H9 (cell line): Measurements from ENCODE around the gene NLRP5. TPM values are rescaled to one million over a fixed set of nuclear protein-coding genes. Genes with fewer than 3 reads are reported as not detected.

Source experiments
- DNase-seq: peaks from one replicate; pipeline ENCODE4 v3.0.0-alpha.2; 2017
- H2AFZ ChIP-seq: one replicate; pipeline ENCODE4 v1.6.1; 2013; ENCODE audit warnings: mild to moderate bottlenecking, low read length, control low read depth, moderate library complexity
- H2AK5ac ChIP-seq: 2 replicates; pipeline ENCODE4 v1.6.1; 2013; ENCODE audit warnings: low read length, control low read depth, mixed read lengths; ENCODE audit not compliant: insufficient read length
- H2BK120ac ChIP-seq: one replicate; pipeline ENCODE4 v1.6.1; 2013; ENCODE audit warnings: low read depth, mild to moderate bottlenecking, low read length, control low read depth, inconsistent platforms; ENCODE audit not compliant: poor library complexity, severe bottlenecking
- H2BK12ac ChIP-seq: 2 replicates; pipeline ENCODE4 v1.6.1; 2013; ENCODE audit warnings: low read length, control low read depth, mixed read lengths, low read depth; ENCODE audit not compliant: insufficient read length
- H2BK15ac ChIP-seq: 2 replicates; pipeline ENCODE4 v1.6.1; 2013; ENCODE audit warnings: low read depth, low read length, control low read depth
- H2BK20ac ChIP-seq: one replicate; pipeline ENCODE4 v1.6.1; 2013; ENCODE audit warnings: low read depth, mild to moderate bottlenecking, low read length, control low read depth, inconsistent platforms; ENCODE audit not compliant: poor library complexity, severe bottlenecking
- H2BK5ac ChIP-seq: 2 replicates; pipeline ENCODE4 v1.6.1; 2013; ENCODE audit warnings: low read length, control low read depth, mixed read lengths; ENCODE audit not compliant: insufficient read length
- H3K14ac ChIP-seq: 2 replicates; pipeline ENCODE4 v1.6.1; 2013; ENCODE audit warnings: low read length, control low read depth; ENCODE audit not compliant: insufficient read depth
- H3K18ac ChIP-seq: 2 replicates; pipeline ENCODE4 v1.6.1; 2013; ENCODE audit warnings: low read depth, mild to moderate bottlenecking, mixed read lengths, low read length, control low read depth; ENCODE audit not compliant: insufficient read length
- H3K23ac ChIP-seq: 2 replicates; pipeline ENCODE4 v1.6.1; 2013; ENCODE audit warnings: low read length, control low read depth, mixed read lengths, low read depth; ENCODE audit not compliant: insufficient read length
- H3K23me2 ChIP-seq: 2 replicates; pipeline ENCODE4 v1.6.1; 2013; ENCODE audit warnings: low read depth, mild to moderate bottlenecking, mixed read lengths, low read length, control low read depth; ENCODE audit not compliant: insufficient read length, poor library complexity, severe bottlenecking
- H3K27ac ChIP-seq: 2 replicates; pipeline ENCODE4 v1.5.1; 2013; ENCODE audit warnings: low read length, control low read depth, mixed read lengths, low read depth; ENCODE audit not compliant: insufficient read length
- H3K27me3 ChIP-seq: 2 replicates; pipeline ENCODE4 v1.6.1; 2013; ENCODE audit warnings: low read length, control low read depth, inconsistent platforms; ENCODE audit not compliant: insufficient read depth
- H3K4ac ChIP-seq: 2 replicates; pipeline ENCODE4 v1.6.1; 2013; ENCODE audit warnings: low read depth, mild to moderate bottlenecking, control low read depth, inconsistent platforms, low read length, moderate library complexity
- H3K4me1 ChIP-seq: 2 replicates; pipeline ENCODE4 v1.6.1; 2013; ENCODE audit warnings: low read length, control low read depth, inconsistent platforms; ENCODE audit not compliant: insufficient read depth
- H3K4me2 ChIP-seq: 2 replicates; pipeline ENCODE4 v1.6.1; 2013; ENCODE audit warnings: low read length, control low read depth, mixed read lengths; ENCODE audit not compliant: insufficient read length, insufficient read depth
- H3K56ac ChIP-seq: 2 replicates; pipeline ENCODE4 v1.6.1; 2013; ENCODE audit warnings: low read depth, mild to moderate bottlenecking, mixed read lengths, low read length, control low read depth; ENCODE audit not compliant: insufficient read length
- H3K79me1 ChIP-seq: 2 replicates; pipeline ENCODE4 v1.6.1; 2013; ENCODE audit warnings: low read depth, mild to moderate bottlenecking, moderate library complexity, low read length, control low read depth, inconsistent platforms; ENCODE audit not compliant: insufficient read depth, poor library complexity, severe bottlenecking
- H3K79me2 ChIP-seq: 2 replicates; pipeline ENCODE4 v1.6.1; 2013; ENCODE audit warnings: low read length, control low read depth, inconsistent platforms; ENCODE audit not compliant: insufficient read depth
- H3K9ac ChIP-seq: 2 replicates; pipeline ENCODE4 v1.6.1; 2013; ENCODE audit warnings: low read length, control low read depth, mixed read lengths; ENCODE audit not compliant: insufficient read length; ENCODE audit errors: extremely low read depth
- H3K9me3 ChIP-seq: one replicate; pipeline ENCODE4 v1.6.1; 2013; ENCODE audit warnings: low read depth, low read length, inconsistent platforms; ENCODE audit not compliant: control insufficient read depth
- H3T11ph ChIP-seq: one replicate; pipeline ENCODE4 v1.6.1; 2013; ENCODE audit warnings: mild to moderate bottlenecking, low read length, control low read depth, inconsistent platforms
- H4K20me1 ChIP-seq: one replicate; pipeline ENCODE4 v1.6.1; 2013; ENCODE audit not compliant: control insufficient read depth, insufficient read length, insufficient read depth
- H4K5ac ChIP-seq: 2 replicates; pipeline ENCODE4 v1.6.1; 2013; ENCODE audit warnings: low read depth, mild to moderate bottlenecking, mixed read lengths, low read length, control low read depth; ENCODE audit not compliant: insufficient read length
- H4K8ac ChIP-seq: replicated peaks from 2 replicates; pipeline ENCODE4 v1.6.1; 2013; ENCODE audit warnings: low read length, control low read depth, mixed read lengths, low read depth; ENCODE audit not compliant: insufficient read length
- H4K91ac ChIP-seq: 2 replicates; pipeline ENCODE4 v1.6.1; 2013; ENCODE audit warnings: low read depth, mild to moderate bottlenecking, moderate library complexity, mixed read lengths, low read length, control low read depth; ENCODE audit not compliant: insufficient read length
- H3K27ac Mint-ChIP-seq, 3 experiments: 2 replicates in 2 of 3; 3 replicates in 1 of 3; pipeline ENCODE4 v1.8.0; 2020 to 2021; ENCODE audit warnings: mixed read lengths in 3 of 3, mild to moderate bottlenecking in 1 of 3, moderate library complexity in 1 of 3
- H3K27me3 Mint-ChIP-seq: 2 replicates; pipeline ENCODE4 v1.8.0; 2021; ENCODE audit warnings: low read depth, mild to moderate bottlenecking, moderate library complexity, mixed read lengths
- H3K36me3 Mint-ChIP-seq, 3 experiments: 2 replicates in 2 of 3; 3 replicates in 1 of 3; pipeline ENCODE4 v1.8.0; 2020 to 2021; ENCODE audit warnings: low read depth in 3 of 3, mixed read lengths in 3 of 3; ENCODE audit not compliant: insufficient read depth in 1 of 3
- H3K4me1 Mint-ChIP-seq, 2 experiments: 2 replicates each; pipeline ENCODE4 v1.8.0; 2020; ENCODE audit warnings: mixed read lengths in 2 of 2
- H3K4me3 Mint-ChIP-seq, 2 experiments: 2 replicates in 1 of 2; 3 replicates in 1 of 2; pipeline ENCODE4 v1.8.0; 2020 to 2021; ENCODE audit warnings: mild to moderate bottlenecking in 2 of 2, mixed read lengths in 2 of 2, moderate library complexity in 1 of 2
- H3K9me3 Mint-ChIP-seq, 2 experiments: 2 replicates in 1 of 2; 3 replicates in 1 of 2; pipeline ENCODE4 v1.8.0; 2020; ENCODE audit warnings: mild to moderate bottlenecking in 2 of 2, mixed read lengths in 2 of 2, moderate library complexity in 1 of 2
- CTCF ChIP-seq: fragments of 200-600 bp; sonication (generic); conservative IDR thresholded peaks from 3 replicates; pipeline ENCODE4 v1.8.0; 2021; ENCODE audit warnings: antibody characterized with exemption, mild to moderate bottlenecking
- WGBS: extraction: QIAGEN DNeasy Blood & Tissue Kit; methylation state at CpG from one replicate; pipeline ENCODE4 v1.1.7; 2013; ENCODE audit warnings: missing lambda C conversion rate, low lambda C conversion rate, mixed read lengths; ENCODE audit not compliant: insufficient read length; ENCODE audit errors: extremely low coverage; 5-methylcytosine and 5-hydroxymethylcytosine counted together
- total RNA-seq: library from RNA; stranded (reverse); gene quantifications from 2 replicates; pipeline ENCODE4 v1.2.1, GENCODE V29; 2021

Gene NLRP5
- total RNA-seq, 1 experiment from 2014 or later = not detected

GRCh38 chr19:56087647-56088496, 101.3 kb downstream of the NLRP5 start:
- no peak overlapping the region for H3K4me3 Mint-ChIP-seq
- H3K4me2 ChIP-seq = no peak overlapping the region
- no peak overlapping the region for H3K14ac ChIP-seq
- H2BK15ac ChIP-seq = no peak overlapping the region
- no peak overlapping the region for H2BK5ac ChIP-seq
- no peak for DNase-seq
- H2AFZ ChIP-seq = no peak overlapping the region
- no peaks in the 10 kb centered on the region; the same call in 1 of the 2 replicates for H3K27me3 Mint-ChIP-seq
- no peak overlapping the region for H2BK120ac ChIP-seq
- WGBS = no CpG with 5 or more reads among the region's 104 CpGs
- H3K79me1 ChIP-seq = peaks cover 6% of the 10 kb centered on the region
- H2BK12ac ChIP-seq = no peak overlapping the region
- H3K4me1 Mint-ChIP-seq = peaks cover 31 to 33% of the 10 kb centered on the region in 2 experiments
- no peak overlapping the region for H2BK20ac ChIP-seq
- H3K36me3 Mint-ChIP-seq = peaks cover 12 to 37% (median 26%) of the 10 kb centered on the region in 3 experiments; a peak in 6 of 7 replicates
- H2AK5ac ChIP-seq = no peak overlapping the region
- H3K4ac ChIP-seq = no peak overlapping the region
- H3K23me2 ChIP-seq = no peaks in the 10 kb centered on the region
- no peak overlapping the region for H3K27ac Mint-ChIP-seq
- H3K18ac ChIP-seq = no peak overlapping the region
- H3K79me2 ChIP-seq = no peaks in the 10 kb centered on the region; the same call in 1 of the 2 replicates
- H3K9ac ChIP-seq = no peak overlapping the region
- no peak overlapping the region for H3K56ac ChIP-seq
- H3K9me3 Mint-ChIP-seq = peaks cover 4% of the 10 kb centered on the region in 2 experiments; a peak in 3 of 5 replicates
- no peak overlapping the region for H3T11ph ChIP-seq
- no peak overlapping the region for H4K5ac ChIP-seq
- H3K27me3 ChIP-seq = no peaks in the 10 kb centered on the region
- TF ChIP-seq CTCF = no peak
- no peak overlapping the region for H4K8ac ChIP-seq
- H4K20me1 ChIP-seq = no peaks in the 10 kb centered on the region
- no peaks in the 10 kb centered on the region for H3K9me3 ChIP-seq
- no peaks in the 10 kb centered on the region for H3K4me1 ChIP-seq
- H4K91ac ChIP-seq = no peak overlapping the region
- no peak overlapping the region for H3K27ac ChIP-seq
- no peak overlapping the region for H3K23ac ChIP-seq
